Vagina (tissue), 2 donors: ENCODE data around the gene BOLA1.

ENCODE experiments used
- CTCF ChIP-seq, 3 experiments: fragments of 450-650 bp in 2 of 3; fragments of 200-600 bp in 1 of 3; sonication (generic) in 1 of 3; IDR thresholded peaks; one replicate each; pipeline ENCODE4 v1.5.1; 2017 to 2019; ENCODE audit warnings: antibody characterized with exemption in 3 of 3, mild to moderate bottlenecking in 2 of 3, moderate library complexity in 2 of 3
- POLR2A ChIP-seq, 2 donors: fragments of 450-650 bp; IDR thresholded peaks; one replicate each; pipeline ENCODE4 v1.6.1; 2017; ENCODE audit warnings: antibody characterized with exemption in 2 of 2, mild to moderate bottlenecking in 2 of 2, moderate library complexity in 2 of 2
- POLR2AphosphoS5 ChIP-seq, 2 donors: sonication (generic); formaldehyde crosslinking; IDR thresholded peaks; one replicate each; pipeline ENCODE4 v1.9.0; 2017; ENCODE audit warnings: antibody characterized with exemption in 2 of 2, mild to moderate bottlenecking in 2 of 2, low read depth in 1 of 2; ENCODE audit not compliant: insufficient read depth in 1 of 2

- no peak for TF ChIP-seq CTCF (IDR thresholded peaks at IDR 0.05)
- no peak for TF ChIP-seq POLR2A (IDR thresholded peaks at IDR 0.05)
- no peak for TF ChIP-seq POLR2AphosphoS5 (IDR thresholded peaks at IDR 0.05; ENCODE audit: insufficient read depth in 1 of 2, low read depth in 1 of 2)
Measured at GRCh38 chr1:149906570-149907075, 7.3 kb downstream of the BOLA1 start.
